NT2/D1 (cell line): ENCODE data around the gene LMOD2.

Source experiments
- DNase-seq: peaks from one replicate; pipeline ENCODE4 v3.0.0-alpha.2; 2011; ENCODE audit warnings: low read depth, low spot score
- H3K27me3 ChIP-seq: 2 replicates; pipeline ENCODE4 v1.6.0; 2011; ENCODE audit warnings: mild to moderate bottlenecking; ENCODE audit not compliant: insufficient read length, insufficient read depth
- H3K36me3 ChIP-seq: 2 replicates; pipeline ENCODE4 v1.6.1; 2011; ENCODE audit warnings: mild to moderate bottlenecking, low read length, mixed read lengths; ENCODE audit not compliant: insufficient read depth, insufficient read length
- H3K4me1 ChIP-seq: 2 replicates; pipeline ENCODE4 v1.5.1; 2011; ENCODE audit not compliant: insufficient read depth, insufficient read length
- H3K4me3 ChIP-seq: 2 replicates; pipeline ENCODE4 v1.5.1; 2011; ENCODE audit warnings: low read depth; ENCODE audit not compliant: insufficient read length
- H3K9ac ChIP-seq: 2 replicates; pipeline ENCODE4 v1.6.0; 2011; ENCODE audit warnings: low read depth; ENCODE audit not compliant: insufficient read length
- H3K9me3 ChIP-seq: 2 replicates; pipeline ENCODE4 v1.5.1; 2011; ENCODE audit warnings: mild to moderate bottlenecking, low read length; ENCODE audit not compliant: insufficient read depth
- SUZ12 ChIP-seq: IDR thresholded peaks from 2 replicates; pipeline ENCODE4 v1.6.1; 2011; ENCODE audit not compliant: insufficient read length, insufficient read depth; ENCODE audit errors: extremely low read depth
- YY1 ChIP-seq: IDR thresholded peaks from 2 replicates; pipeline ENCODE4 v1.6.1; 2011; ENCODE audit not compliant: insufficient read length, insufficient read depth
- ZNF274 ChIP-seq: IDR thresholded peaks from 2 replicates; pipeline ENCODE4 v1.6.1; 2011; ENCODE audit warnings: mild to moderate bottlenecking, low read depth, low read length

LMOD2 gene

DNA sequence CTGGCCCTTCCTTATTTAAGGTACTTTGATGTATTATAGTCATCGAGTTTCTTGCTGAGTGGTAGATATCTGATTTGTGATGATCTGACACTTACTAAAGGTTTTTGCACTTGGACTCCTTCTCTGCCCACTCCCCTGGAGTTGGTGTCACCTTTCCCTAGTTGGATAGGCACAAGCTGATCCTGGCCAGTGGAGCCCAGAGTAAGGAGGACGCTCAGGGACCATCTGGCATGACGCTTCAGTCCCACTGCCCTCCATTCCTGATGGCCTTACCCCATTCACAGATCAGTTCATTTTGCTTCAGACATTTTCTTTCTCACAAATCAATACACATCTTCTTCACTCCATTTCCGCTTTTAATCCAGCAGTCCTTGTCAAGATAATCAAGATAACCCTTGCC is 34.0 kb upstream of the LMOD2 start:
- H3K27me3 ChIP-seq: no peaks in the 10 kb centered on the region
- no peaks in the 10 kb centered on the region for H3K4me1 ChIP-seq
- no peak overlapping the region for H3K9ac ChIP-seq
- no peaks in the 10 kb centered on the region for H3K9me3 ChIP-seq
- no peak overlapping the region for H3K4me3 ChIP-seq
- TF ChIP-seq SUZ12: no peak
- TF ChIP-seq ZNF274: no peak
- DNase-seq: no peak
- H3K36me3 ChIP-seq: no peaks in the 10 kb centered on the region

DNA sequence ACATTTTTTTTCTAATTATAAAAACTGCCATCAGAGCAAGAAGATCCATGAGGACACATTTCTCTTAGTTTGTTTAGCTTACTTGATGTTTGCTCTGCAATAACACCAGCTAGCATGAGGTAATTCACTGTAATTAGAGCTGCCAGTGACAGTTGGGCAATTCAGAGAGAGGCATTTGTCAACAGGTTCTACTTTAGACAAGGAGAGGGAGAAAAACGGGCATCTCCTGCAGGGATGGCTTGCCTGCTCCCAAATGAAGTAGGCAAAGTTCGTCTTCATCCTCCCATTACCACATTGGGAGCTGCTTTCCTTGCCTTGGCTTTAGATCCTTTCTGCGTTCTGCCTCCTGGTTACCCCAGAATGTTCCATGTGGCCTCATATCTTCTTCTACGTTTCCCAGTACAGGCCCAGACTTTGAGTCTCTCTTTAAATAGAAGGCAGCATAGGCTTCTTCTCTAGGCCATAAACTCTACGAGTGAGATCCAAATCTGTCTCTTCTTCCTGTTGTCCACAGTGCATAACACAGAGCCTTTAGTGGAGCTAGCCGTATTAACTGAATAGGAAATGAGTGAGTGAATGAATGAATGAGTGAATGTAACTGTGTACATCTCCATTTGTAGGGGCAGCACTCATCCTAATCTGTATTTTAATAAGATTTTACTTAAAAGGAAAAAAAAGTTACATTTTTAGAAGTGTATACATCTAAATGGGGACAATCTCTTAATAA is 32.8 kb upstream of the LMOD2 start:
- H3K9ac ChIP-seq: no peak overlapping the region

DNA sequence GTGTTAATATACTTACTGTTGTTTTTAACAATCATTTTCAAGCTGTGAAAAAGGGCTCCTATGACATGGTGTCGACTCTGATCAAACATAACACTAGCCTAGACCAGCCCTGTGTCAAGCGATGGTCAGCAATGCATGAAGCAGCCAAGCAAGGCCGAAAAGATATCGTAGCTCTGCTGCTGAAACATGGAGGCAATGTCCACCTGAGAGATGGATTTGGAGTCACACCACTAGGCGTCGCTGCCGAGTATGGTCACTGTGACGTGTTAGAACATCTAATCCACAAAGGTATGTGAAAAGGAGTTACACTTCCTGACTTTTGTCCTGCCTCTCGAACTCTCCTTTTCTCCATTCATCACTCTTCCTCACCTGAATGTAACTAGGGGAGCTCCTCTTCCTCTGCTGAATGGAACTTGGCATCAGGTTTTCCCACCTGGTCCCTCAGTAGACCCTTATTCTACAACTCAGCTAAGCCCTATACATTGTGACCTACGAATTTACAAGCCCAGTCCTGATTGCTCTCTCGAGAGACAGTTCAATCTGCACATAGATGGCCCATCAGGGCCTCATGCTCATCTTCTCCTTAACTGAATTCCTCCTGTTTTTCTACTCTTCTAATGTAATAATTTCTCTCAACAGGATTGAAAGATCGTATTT is 31.0 kb upstream of the LMOD2 start:
- H3K9me3 ChIP-seq: no peaks in the 10 kb centered on the region

More for the DNA sequence above, 32.8 kb upstream of the LMOD2 start:
- no peaks in the 10 kb centered on the region for H3K9me3 ChIP-seq
- no peaks in the 10 kb centered on the region for H3K36me3 ChIP-seq
- no peaks in the 10 kb centered on the region for H3K27me3 ChIP-seq
- TF ChIP-seq YY1 (no peak), SUZ12 (no peak), ZNF274 (no peak)
- H3K4me1 ChIP-seq: no peaks in the 10 kb centered on the region
- no peak for DNase-seq
- H3K4me3 ChIP-seq: no peak overlapping the region

DNA sequence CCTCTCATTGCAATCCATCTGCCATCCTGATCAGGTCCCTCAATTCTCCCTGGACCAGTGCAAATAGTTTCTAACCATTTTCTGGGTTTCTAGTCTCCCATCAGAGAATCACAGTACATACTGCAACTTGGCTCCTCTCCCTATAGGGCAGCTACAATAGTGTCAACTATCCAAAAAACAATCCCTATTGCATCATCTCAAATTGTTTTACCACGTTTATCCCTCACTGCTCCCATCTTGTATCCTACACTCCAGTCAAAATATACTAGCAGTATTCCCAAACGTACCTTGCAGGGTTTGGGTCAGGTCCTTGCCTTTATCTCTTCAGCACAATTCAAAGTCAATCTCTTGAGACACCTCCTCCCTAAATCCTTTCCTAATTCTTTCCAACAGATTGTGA is 30.4 kb upstream of the LMOD2 start:
- Histone ChIP-seq H3K4me3 (no peak overlapping the region), H3K9ac (no peak overlapping the region)
- no peak for DNase-seq

More for the DNA sequence above, 31.0 kb upstream of the LMOD2 start:
- Histone ChIP-seq H3K9ac (no peak overlapping the region), H3K4me1 (no peaks in the 10 kb centered on the region), H3K4me3 (no peak overlapping the region), H3K27me3 (no peaks in the 10 kb centered on the region), H3K36me3 (no peaks in the 10 kb centered on the region)
- no peak for TF ChIP-seq ZNF274
- no peak for TF ChIP-seq YY1
- no peak for TF ChIP-seq SUZ12
- peak; percentile 20 for DNase-seq

DNA sequence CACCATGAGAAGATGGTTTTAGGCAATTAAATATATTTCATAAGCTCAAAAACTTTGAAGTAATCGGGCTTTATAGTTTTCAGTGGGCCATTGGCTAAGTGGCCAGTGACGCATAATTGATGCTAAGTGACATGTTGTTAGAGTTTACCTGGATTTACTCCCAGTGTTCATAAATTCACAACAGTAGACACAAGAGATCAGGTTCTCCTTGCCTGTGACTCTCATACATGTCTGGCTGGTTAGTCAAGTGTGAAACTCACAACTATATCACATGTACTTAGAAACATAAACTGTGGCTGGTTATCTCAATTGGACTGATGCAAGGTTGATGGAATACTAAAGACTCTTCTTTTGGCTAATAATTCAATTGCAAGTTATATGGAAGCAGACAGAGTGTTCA is 27.8 kb upstream of the LMOD2 start:
- Histone ChIP-seq H3K4me3 (no peak overlapping the region), H3K4me1 (no peaks in the 10 kb centered on the region), H3K27me3 (no peaks in the 10 kb centered on the region), H3K9me3 (no peaks in the 10 kb centered on the region), H3K9ac (no peak overlapping the region), H3K36me3 (no peaks in the 10 kb centered on the region)
- DNase-seq: no peak
- TF ChIP-seq YY1 (no peak), SUZ12 (no peak), ZNF274 (no peak)

More for the DNA sequence above, 30.4 kb upstream of the LMOD2 start:
- TF ChIP-seq SUZ12 (no peak), YY1 (no peak), ZNF274 (no peak)
- H3K36me3 ChIP-seq: no peaks in the 10 kb centered on the region
- H3K9me3 ChIP-seq: no peaks in the 10 kb centered on the region
- no peaks in the 10 kb centered on the region for H3K27me3 ChIP-seq
- H3K4me1 ChIP-seq: no peaks in the 10 kb centered on the region

DNA sequence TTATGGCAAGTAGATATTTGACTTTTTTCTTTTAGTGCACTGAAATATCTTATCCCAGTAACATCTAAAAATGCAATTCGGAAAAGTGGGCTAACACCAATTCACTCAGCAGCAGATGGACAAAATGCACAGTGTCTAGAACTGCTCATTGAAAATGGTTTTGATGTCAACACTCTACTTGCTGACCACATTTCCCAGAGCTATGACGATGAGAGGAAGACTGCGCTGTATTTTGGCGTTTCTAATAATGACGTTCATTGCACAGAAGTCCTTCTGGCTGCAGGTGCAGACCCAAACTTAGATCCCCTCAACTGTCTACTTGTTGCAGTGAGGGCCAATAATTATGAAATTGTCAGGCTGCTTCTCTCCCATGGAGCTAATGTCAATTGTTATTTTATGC is 26.8 kb upstream of the LMOD2 start:
- no peak for DNase-seq
- Histone ChIP-seq H3K4me1 (no peaks in the 10 kb centered on the region), H3K36me3 (no peaks in the 10 kb centered on the region), H3K4me3 (no peak overlapping the region), H3K9me3 (no peaks in the 10 kb centered on the region), H3K9ac (no peak overlapping the region), H3K27me3 (no peaks in the 10 kb centered on the region)
- no peak for TF ChIP-seq YY1
- TF ChIP-seq ZNF274: no peak
- TF ChIP-seq SUZ12: no peak

DNA sequence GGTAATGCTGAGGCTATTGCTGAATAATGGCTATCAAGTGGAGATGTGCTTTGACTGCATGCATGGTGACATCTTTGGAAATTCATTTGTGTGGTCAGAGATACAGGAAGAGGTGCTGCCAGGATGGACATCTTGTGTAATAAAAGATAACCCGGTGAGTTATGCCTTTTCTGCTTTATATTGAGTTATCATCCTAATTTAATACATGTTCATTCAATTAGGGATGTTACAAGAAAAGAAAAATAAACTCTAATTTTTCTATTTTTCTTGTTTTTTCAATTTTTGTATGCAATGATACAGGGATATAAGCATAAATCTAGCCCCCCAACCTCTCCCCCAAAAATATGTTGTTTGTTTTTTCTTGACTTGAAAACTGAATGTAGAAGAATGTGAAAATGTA is 26.4 kb upstream of the LMOD2 start:
- Histone ChIP-seq H3K9ac (no peak overlapping the region), H3K4me1 (no peaks in the 10 kb centered on the region), H3K27me3 (no peaks in the 10 kb centered on the region), H3K9me3 (no peaks in the 10 kb centered on the region), H3K4me3 (no peak overlapping the region), H3K36me3 (no peaks in the 10 kb centered on the region)
- no peak for TF ChIP-seq SUZ12
- no peak for TF ChIP-seq ZNF274
- TF ChIP-seq YY1: no peak
- no peak for DNase-seq
